Body of pancreas (tissue), 4 donors: ENCODE measurements around the gene KIAA1671.

Experiments used
- POLR2A ChIP-seq, 3 donors: fragments of 450-650 bp; IDR thresholded peaks; one replicate each; pipeline ENCODE4 v1.6.1; 2016; ENCODE audit warnings: antibody characterized with exemption in 3 of 3, mild to moderate bottlenecking in 2 of 3
- TF ChIP-seq, protein P1 (sequence below), 7 experiments: fragments of 450-650 bp in 4 of 7; fragments of 200-600 bp in 3 of 7; sonication (generic) in 3 of 7; IDR thresholded peaks; one replicate each; pipeline ENCODE4 v1.5.1; 2016 to 2019; ENCODE audit warnings: antibody characterized with exemption in 7 of 7

DNA sequence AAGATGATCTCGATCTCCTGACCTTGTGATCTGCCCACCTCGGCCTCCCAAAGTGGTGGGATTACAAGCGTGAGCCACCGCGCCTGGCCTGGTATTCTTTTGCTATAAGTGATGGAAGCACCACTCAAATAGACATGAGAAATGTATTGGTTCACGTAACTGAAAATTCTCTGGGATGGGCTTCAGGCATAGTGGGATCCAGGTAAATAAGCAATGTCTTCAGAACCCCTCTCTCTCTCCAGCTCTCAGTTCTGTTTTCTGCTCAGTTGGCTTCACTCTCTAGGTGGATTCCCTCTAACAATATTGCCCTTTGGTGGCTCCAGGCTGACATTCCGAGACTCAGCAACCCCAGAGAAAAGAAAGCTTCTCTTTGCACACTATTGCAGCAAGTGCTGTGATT is 5.1 kb upstream of the KIAA1671 start:
- TF ChIP-seq, protein P1, sequence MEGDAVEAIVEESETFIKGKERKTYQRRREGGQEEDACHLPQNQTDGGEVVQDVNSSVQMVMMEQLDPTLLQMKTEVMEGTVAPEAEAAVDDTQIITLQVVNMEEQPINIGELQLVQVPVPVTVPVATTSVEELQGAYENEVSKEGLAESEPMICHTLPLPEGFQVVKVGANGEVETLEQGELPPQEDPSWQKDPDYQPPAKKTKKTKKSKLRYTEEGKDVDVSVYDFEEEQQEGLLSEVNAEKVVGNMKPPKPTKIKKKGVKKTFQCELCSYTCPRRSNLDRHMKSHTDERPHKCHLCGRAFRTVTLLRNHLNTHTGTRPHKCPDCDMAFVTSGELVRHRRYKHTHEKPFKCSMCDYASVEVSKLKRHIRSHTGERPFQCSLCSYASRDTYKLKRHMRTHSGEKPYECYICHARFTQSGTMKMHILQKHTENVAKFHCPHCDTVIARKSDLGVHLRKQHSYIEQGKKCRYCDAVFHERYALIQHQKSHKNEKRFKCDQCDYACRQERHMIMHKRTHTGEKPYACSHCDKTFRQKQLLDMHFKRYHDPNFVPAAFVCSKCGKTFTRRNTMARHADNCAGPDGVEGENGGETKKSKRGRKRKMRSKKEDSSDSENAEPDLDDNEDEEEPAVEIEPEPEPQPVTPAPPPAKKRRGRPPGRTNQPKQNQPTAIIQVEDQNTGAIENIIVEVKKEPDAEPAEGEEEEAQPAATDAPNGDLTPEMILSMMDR (IDR thresholded peaks at IDR 0.05) = no peak
- no peak for TF ChIP-seq POLR2A (IDR thresholded peaks at IDR 0.05)
